KMS-11 (cell line): ENCODE measurements around the gene EHD3.

Experiments
- H2AFZ ChIP-seq: fragments of 200-600 bp; sonication (generic); 2 replicates; pipeline ENCODE4 v1.6.1; 2016; ENCODE audit warnings: antibody characterized with exemption, mixed run types, low read depth
- H3K27ac ChIP-seq: fragments of 200-600 bp; sonication (generic); 2 replicates; pipeline ENCODE4 v1.6.1; 2016; ENCODE audit warnings: mild to moderate bottlenecking, mixed run types
- H3K27me3 ChIP-seq: fragments of 200-600 bp; sonication (generic); 2 replicates; pipeline ENCODE4 v1.6.1; 2017; ENCODE audit warnings: mild to moderate bottlenecking, low read depth, mixed run types, moderate library complexity; ENCODE audit not compliant: insufficient read depth
- H3K36me3 ChIP-seq: fragments of 200-600 bp; sonication (generic); 2 replicates; pipeline ENCODE4 v1.6.1; 2017; ENCODE audit warnings: mild to moderate bottlenecking, mixed run types; ENCODE audit not compliant: insufficient read depth
- H3K4me1 ChIP-seq: fragments of 200-600 bp; sonication (generic); 2 replicates; pipeline ENCODE4 v1.6.1; 2016; ENCODE audit warnings: mild to moderate bottlenecking, low read depth, mixed run types; ENCODE audit not compliant: poor library complexity, severe bottlenecking
- H3K4me2 ChIP-seq: fragments of 200-600 bp; sonication (generic); 2 replicates; pipeline ENCODE4 v1.7.0; 2016; ENCODE audit warnings: mild to moderate bottlenecking, mixed run types
- H3K4me3 ChIP-seq: fragments of 200-600 bp; sonication (generic); IDR thresholded peaks from 2 replicates; pipeline ENCODE4 v1.6.1; 2017; ENCODE audit warnings: low read depth, low read length, mixed read lengths; ENCODE audit not compliant: insufficient read depth
- H3K79me2 ChIP-seq: fragments of 200-600 bp; sonication (generic); 2 replicates; pipeline ENCODE4 v1.6.1; 2016; ENCODE audit warnings: low read depth, mixed run types; ENCODE audit not compliant: insufficient read depth
- H3K9ac ChIP-seq: fragments of 200-600 bp; sonication (generic); 2 replicates; pipeline ENCODE4 v1.6.1; 2016; ENCODE audit warnings: mild to moderate bottlenecking, mixed run types
- H4K20me1 ChIP-seq: fragments of 200-600 bp; sonication (generic); 2 replicates; pipeline ENCODE4 v1.6.1; 2016; ENCODE audit warnings: mild to moderate bottlenecking, mixed run types; ENCODE audit not compliant: insufficient read depth
- TF ChIP-seq, protein P1 (sequence below): fragments of 200-600 bp; sonication (generic); conservative IDR thresholded peaks from 2 replicates; pipeline ENCODE4 v1.6.1; 2017; ENCODE audit warnings: low read depth, mild to moderate bottlenecking, antibody characterized with exemption, low read length, moderate library complexity, mixed read lengths

Gene EHD3

GRCh38 chr2:31205186-31205585, 28.8 kb upstream of the EHD3 start:
- TF ChIP-seq, protein P1, sequence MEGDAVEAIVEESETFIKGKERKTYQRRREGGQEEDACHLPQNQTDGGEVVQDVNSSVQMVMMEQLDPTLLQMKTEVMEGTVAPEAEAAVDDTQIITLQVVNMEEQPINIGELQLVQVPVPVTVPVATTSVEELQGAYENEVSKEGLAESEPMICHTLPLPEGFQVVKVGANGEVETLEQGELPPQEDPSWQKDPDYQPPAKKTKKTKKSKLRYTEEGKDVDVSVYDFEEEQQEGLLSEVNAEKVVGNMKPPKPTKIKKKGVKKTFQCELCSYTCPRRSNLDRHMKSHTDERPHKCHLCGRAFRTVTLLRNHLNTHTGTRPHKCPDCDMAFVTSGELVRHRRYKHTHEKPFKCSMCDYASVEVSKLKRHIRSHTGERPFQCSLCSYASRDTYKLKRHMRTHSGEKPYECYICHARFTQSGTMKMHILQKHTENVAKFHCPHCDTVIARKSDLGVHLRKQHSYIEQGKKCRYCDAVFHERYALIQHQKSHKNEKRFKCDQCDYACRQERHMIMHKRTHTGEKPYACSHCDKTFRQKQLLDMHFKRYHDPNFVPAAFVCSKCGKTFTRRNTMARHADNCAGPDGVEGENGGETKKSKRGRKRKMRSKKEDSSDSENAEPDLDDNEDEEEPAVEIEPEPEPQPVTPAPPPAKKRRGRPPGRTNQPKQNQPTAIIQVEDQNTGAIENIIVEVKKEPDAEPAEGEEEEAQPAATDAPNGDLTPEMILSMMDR, result no peak
- Histone ChIP-seq H3K36me3 (no peaks in the 10 kb centered on the region), H3K9ac (no peak overlapping the region), H3K4me1 (no peaks in the 10 kb centered on the region), H3K27ac (no peak overlapping the region), H3K79me2 (no peaks in the 10 kb centered on the region), H4K20me1 (no peaks in the 10 kb centered on the region), H3K4me3 (no peak overlapping the region), H3K27me3 (no peaks in the 10 kb centered on the region), H2AFZ (no peak overlapping the region), H3K4me2 (no peak overlapping the region)

DNA sequence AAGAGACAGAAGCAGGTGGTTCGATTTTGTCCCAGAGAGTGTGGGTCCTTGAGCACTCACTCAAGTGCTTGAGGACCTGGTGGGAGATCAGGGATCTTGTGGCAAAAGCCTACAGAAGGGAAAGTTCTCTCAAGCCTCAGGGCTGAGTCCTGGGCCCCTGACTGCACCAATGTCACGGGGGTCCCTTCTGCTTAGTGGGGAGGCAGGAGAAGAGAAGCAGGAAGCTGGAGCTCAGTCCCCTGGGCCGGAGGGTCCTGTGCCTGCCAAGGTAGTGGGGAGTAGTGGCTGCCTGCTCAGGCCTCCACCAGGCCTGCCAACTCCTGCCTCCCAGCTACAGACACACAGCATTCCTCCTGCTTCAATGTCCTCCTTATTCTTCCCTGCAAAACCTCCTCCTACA, 28.3 kb upstream of the EHD3 start:
- Histone ChIP-seq H3K27me3 (no peaks in the 10 kb centered on the region), H3K27ac (no peak overlapping the region), H4K20me1 (no peaks in the 10 kb centered on the region), H3K4me1 (no peaks in the 10 kb centered on the region), H3K36me3 (no peaks in the 10 kb centered on the region), H2AFZ (no peak overlapping the region), H3K4me3 (no peak overlapping the region), H3K79me2 (no peaks in the 10 kb centered on the region), H3K9ac (no peak overlapping the region), H3K4me2 (no peak overlapping the region)
- TF ChIP-seq, protein P1, result no peak

DNA sequence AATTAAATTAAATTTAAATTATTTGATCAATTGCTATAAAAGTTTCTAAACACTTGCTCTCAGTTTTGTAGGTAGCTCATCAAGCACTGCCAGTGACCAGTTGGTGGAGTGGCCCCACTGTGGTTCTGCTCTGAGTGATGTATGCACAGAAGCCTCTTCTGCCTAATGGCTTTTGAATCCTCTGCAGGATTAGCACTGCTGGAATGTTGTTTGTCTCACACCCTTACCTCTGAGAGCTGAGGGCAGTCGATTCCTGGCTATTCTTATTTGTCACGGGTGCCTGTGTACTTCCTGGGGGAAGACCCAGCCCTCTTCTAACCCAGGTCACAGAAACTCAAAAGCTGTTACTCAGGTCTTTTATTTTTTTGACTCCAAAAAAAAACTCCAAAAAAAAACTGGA, 26.2 kb upstream of the EHD3 start:
- H3K4me3 ChIP-seq, result no peak overlapping the region
- H2AFZ ChIP-seq, result no peak overlapping the region
- no peak overlapping the region for H3K4me2 ChIP-seq
- H3K27ac ChIP-seq, result no peak overlapping the region
- no peak overlapping the region for H3K9ac ChIP-seq
- H3K79me2 ChIP-seq, result no peaks in the 10 kb centered on the region
- H3K36me3 ChIP-seq, result no peaks in the 10 kb centered on the region
- peaks cover 5% of the 10 kb centered on the region for H3K4me1 ChIP-seq
- H3K27me3 ChIP-seq, result no peaks in the 10 kb centered on the region
- no peaks in the 10 kb centered on the region for H4K20me1 ChIP-seq
- TF ChIP-seq, protein P1, result no peak

DNA sequence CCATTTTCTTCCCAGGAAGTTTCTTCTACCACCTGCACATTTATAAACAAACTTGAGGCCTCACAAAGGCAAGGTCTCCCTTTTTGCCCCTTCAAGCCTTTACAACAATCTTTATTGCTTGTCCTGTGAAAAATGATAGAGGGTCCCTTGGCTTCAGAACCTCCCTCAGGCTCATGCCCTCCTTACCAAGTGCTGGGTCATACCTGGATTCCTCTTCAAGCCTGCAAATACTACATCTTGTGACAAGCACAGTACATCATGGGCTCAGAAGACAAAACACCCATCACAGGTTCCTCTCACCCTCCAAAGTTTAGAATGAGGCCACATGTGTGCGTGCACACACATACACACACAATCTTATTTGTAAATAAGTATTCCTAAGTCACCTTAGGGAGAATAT, 25.7 kb upstream of the EHD3 start:
- no peak overlapping the region for H3K4me3 ChIP-seq
- no peak overlapping the region for H3K27ac ChIP-seq
- no peak overlapping the region for H3K4me2 ChIP-seq
- H3K36me3 ChIP-seq, result no peaks in the 10 kb centered on the region
- no peak overlapping the region for H3K9ac ChIP-seq
- TF ChIP-seq, protein P1, result no peak
- no peaks in the 10 kb centered on the region for H4K20me1 ChIP-seq
- H3K4me1 ChIP-seq, result peaks cover 10% of the 10 kb centered on the region
- no peaks in the 10 kb centered on the region for H3K27me3 ChIP-seq
- H3K79me2 ChIP-seq, result no peaks in the 10 kb centered on the region
- H2AFZ ChIP-seq, result no peak overlapping the region
